Suprapubic skin (tissue), 4 donors: ENCODE data around the gene KBTBD13. TPM values are rescaled to one million over a fixed set of nuclear protein-coding genes. Genes with fewer than 3 reads are reported as not detected.

ENCODE experiments used
- DNase-seq, 2 donors: peaks; one replicate each; pipeline ENCODE4 v3.0.0-alpha.2; 2019; ENCODE audit warnings: low spot score in 2 of 2
- H3K27ac ChIP-seq: fragments of 200-600 bp; sonication (generic); one replicate; pipeline ENCODE4 v1.5.1; 2019
- H3K27me3 ChIP-seq: fragments of 200-600 bp; sonication (generic); one replicate; pipeline ENCODE4 v1.5.1; 2019
- H3K36me3 ChIP-seq: fragments of 200-600 bp; sonication (generic); one replicate; pipeline ENCODE4 v1.5.1; 2019
- H3K4me1 ChIP-seq: fragments of 200-600 bp; sonication (generic); one replicate; pipeline ENCODE4 v1.5.1; 2019
- H3K4me3 ChIP-seq: fragments of 200-600 bp; sonication (generic); one replicate; pipeline ENCODE4 v1.5.1; 2019; ENCODE audit warnings: mild to moderate bottlenecking
- H3K9me3 ChIP-seq: fragments of 200-600 bp; sonication (generic); one replicate; pipeline ENCODE4 v1.5.1; 2019
- EP300 ChIP-seq: sonication (generic); formaldehyde crosslinking; IDR thresholded peaks from one replicate; pipeline ENCODE4 v1.6.1; 2017; ENCODE audit warnings: antibody characterized with exemption
- POLR2A ChIP-seq, 2 donors: fragments of 450-650 bp; IDR thresholded peaks; one replicate each; pipeline ENCODE4 v1.6.1; 2017; ENCODE audit warnings: antibody characterized with exemption in 2 of 2, mild to moderate bottlenecking in 2 of 2, moderate library complexity in 2 of 2
- POLR2AphosphoS5 ChIP-seq, 3 donors: sonication (generic); formaldehyde crosslinking; IDR thresholded peaks; one replicate each; pipeline ENCODE4 v1.6.1; 2017; ENCODE audit warnings: antibody characterized with exemption in 3 of 3
- WGBS: methylation state at CpG from one replicate; pipeline ENCODE4 v1.1.5; 2018; 5-methylcytosine and 5-hydroxymethylcytosine counted together
- total RNA-seq, 4 donors: library from RNA; depleted of rRNA; stranded (reverse); fragments of >200 nt; gene quantifications; one replicate each; pipeline ENCODE4 v1.1.0, GENCODE V29; 2016
- TF ChIP-seq, protein P1 (sequence below), 2 donors: fragments of 200-600 bp in 1 of 2; fragments of 450-650 bp in 1 of 2; sonication (generic) in 1 of 2; IDR thresholded peaks; one replicate each; pipeline ENCODE4 v1.5.1; 2016 to 2019; ENCODE audit warnings: antibody characterized with exemption in 2 of 2, mild to moderate bottlenecking in 1 of 2, moderate library complexity in 1 of 2

Gene KBTBD13
- total RNA-seq, 4 donors from 2014 or later: not detected

DNA sequence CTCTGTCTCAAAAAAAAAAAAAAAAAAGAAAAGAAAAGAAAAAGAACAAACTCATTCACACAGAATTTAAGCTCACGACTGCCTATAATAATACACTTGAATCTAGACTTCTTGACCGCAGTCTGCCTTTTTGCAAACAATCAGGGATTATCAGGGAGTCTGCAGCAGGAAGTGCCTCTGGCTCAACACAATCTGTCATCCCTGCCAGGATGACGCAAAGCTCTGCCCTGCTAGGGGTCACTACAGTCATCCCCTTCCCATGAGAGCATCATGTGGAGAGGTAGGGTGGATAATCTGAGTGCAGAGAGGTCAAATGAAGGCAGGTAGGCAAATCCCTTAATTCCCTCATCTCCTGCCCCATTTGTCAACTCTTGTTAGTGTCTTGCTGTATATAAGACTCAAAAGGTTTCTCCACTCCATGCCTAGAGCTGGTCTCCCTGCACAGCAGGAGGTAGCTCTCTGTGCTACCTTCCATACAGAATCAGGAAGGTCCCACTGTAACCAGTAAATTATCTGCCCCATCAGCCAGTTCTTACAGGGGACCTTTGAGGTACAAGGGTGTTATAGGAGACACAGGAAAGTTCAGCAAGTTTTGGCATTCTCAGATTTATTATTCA, 34.2 kb downstream of the KBTBD13 start:
- peaks cover 49% of the 10 kb centered on the region for H3K36me3 ChIP-seq
- no peaks in the 10 kb centered on the region for H3K9me3 ChIP-seq
- no peak overlapping the region for H3K4me3 ChIP-seq
- 75% methylated on average over 3 of the region's 3 CpGs for WGBS
- no peak for DNase-seq
- H3K27ac ChIP-seq: no peak overlapping the region
- no peaks in the 10 kb centered on the region for H3K4me1 ChIP-seq
- H3K27me3 ChIP-seq: no peaks in the 10 kb centered on the region
- TF ChIP-seq, protein P1, sequence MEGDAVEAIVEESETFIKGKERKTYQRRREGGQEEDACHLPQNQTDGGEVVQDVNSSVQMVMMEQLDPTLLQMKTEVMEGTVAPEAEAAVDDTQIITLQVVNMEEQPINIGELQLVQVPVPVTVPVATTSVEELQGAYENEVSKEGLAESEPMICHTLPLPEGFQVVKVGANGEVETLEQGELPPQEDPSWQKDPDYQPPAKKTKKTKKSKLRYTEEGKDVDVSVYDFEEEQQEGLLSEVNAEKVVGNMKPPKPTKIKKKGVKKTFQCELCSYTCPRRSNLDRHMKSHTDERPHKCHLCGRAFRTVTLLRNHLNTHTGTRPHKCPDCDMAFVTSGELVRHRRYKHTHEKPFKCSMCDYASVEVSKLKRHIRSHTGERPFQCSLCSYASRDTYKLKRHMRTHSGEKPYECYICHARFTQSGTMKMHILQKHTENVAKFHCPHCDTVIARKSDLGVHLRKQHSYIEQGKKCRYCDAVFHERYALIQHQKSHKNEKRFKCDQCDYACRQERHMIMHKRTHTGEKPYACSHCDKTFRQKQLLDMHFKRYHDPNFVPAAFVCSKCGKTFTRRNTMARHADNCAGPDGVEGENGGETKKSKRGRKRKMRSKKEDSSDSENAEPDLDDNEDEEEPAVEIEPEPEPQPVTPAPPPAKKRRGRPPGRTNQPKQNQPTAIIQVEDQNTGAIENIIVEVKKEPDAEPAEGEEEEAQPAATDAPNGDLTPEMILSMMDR (IDR thresholded peaks at IDR 0.05): no peak
- TF ChIP-seq POLR2A (IDR thresholded peaks at IDR 0.05) (no peak), EP300 (no peak), POLR2AphosphoS5 (IDR thresholded peaks at IDR 0.05) (no peak)

DNA sequence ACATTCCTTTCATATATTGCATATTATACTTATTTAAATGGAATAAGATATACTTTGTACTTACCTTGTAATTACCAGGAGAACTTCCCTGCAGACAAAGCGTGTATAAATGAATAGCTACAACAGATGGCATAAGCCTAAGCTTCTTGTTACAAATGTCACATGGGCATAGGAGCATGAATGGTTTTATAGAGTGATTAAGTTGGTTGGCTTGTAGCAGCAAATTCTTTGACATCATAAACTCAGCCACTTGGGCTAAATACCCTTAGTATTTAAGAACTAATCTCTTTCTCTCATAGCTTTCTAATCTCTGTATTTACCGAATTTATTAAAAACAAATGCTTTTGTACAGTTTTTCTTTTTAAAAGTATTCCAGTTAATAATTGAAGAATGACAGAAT, 38.5 kb downstream of the KBTBD13 start, which contains the start of gene UBAP1L:
Gene UBAP1L, minus strand, starts transcription at position 115 of the 400 bp plus-strand sequence. CDS start 8,985 bp downstream, outside the sequence.
- no peaks in the 10 kb centered on the region for H3K9me3 ChIP-seq
- no peak within 1 kb of the TSS for H3K27ac ChIP-seq
- 79% methylated on average over 2 of the region's 2 CpGs for WGBS
- TF ChIP-seq, protein P1 (IDR thresholded peaks at IDR 0.05): no peak
- no peak for TF ChIP-seq EP300
- TF ChIP-seq POLR2AphosphoS5 (IDR thresholded peaks at IDR 0.05): no peak
- TF ChIP-seq POLR2A (IDR thresholded peaks at IDR 0.05): no peak
- no peak for DNase-seq
- H3K27me3 ChIP-seq: no peaks in the 10 kb centered on the region
- no peaks in the 10 kb centered on the region for H3K4me1 ChIP-seq
- no peak within 1 kb of the TSS for H3K4me3 ChIP-seq
- H3K36me3 ChIP-seq: peaks cover 79% of the 10 kb centered on the region

DNA sequence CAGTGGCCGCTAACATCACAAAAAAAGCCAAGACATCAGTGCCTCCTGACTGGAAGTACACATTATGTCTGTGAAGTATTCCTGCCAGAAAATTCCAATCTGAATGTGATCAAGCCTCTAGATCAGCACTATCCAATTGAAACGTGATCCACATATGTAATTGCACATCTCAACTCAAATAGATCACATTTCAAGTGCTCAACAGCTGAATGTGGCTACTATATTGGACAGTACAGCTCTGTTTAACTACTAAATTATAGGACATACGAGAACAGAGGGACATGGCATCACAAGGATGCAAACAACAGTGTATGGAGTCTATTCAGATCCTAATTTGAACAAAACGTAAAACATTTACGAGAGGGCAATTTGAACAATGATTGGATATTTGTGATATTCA, 39.0 kb downstream of the KBTBD13 start:
- no peak overlapping the region for H3K27ac ChIP-seq
- H3K36me3 ChIP-seq: peaks cover 81% of the 10 kb centered on the region
- WGBS: 84% methylated on average over 5 of the region's 5 CpGs
- no peak overlapping the region for H3K4me3 ChIP-seq
- no peaks in the 10 kb centered on the region for H3K4me1 ChIP-seq
- DNase-seq: no peak
- H3K9me3 ChIP-seq: no peaks in the 10 kb centered on the region
- H3K27me3 ChIP-seq: no peaks in the 10 kb centered on the region
- no peak for TF ChIP-seq POLR2A (IDR thresholded peaks at IDR 0.05)
- no peak for TF ChIP-seq POLR2AphosphoS5 (IDR thresholded peaks at IDR 0.05)
- no peak for TF ChIP-seq EP300
- TF ChIP-seq, protein P1 (IDR thresholded peaks at IDR 0.05): no peak

Other genes with a start within 250 kb of the KBTBD13 start
- gene PLEKHO2, start 234.8 kb upstream of the KBTBD13 start, total RNA-seq: 10 to 100 TPM in 1 of 4 donors, 1 to 10 TPM in 3; 6.7 to 13.8 (median 8.0) TPM
- 1 to 10 TPM; 2.1 to 3.6 (median 2.8) TPM for gene ANKDD1A, start 164.8 kb upstream of the KBTBD13 start, total RNA-seq
- 10 to 100 TPM; 57.0 to 84.3 (median 73.5) TPM for gene SPG21, start 86.8 kb upstream of the KBTBD13 start, total RNA-seq
- gene MTFMT, start 47.1 kb upstream of the KBTBD13 start, total RNA-seq: 100 to 1,000 TPM in 1 of 4 donors, 10 to 100 TPM in 3; 11.7 to 159 (median 18.1) TPM
- under 1 TPM in 1 of 4 donors, not detected in 3; 0.60 TPM for gene SLC51B, start 31.4 kb upstream of the KBTBD13 start, total RNA-seq
- 1 to 10 TPM; 4.8 to 9.7 (median 6.7) TPM for gene RASL12, start 8.8 kb upstream of the KBTBD13 start, total RNA-seq
- 10 to 100 TPM in 1 of 4 donors, 1 to 10 TPM in 3; 2.3 to 21.4 (median 5.6) TPM for gene UBAP1L, start 38.5 kb downstream of the KBTBD13 start, total RNA-seq
- 10 to 100 TPM; 18.1 to 46.3 (median 22.0) TPM for gene PDCD7, start 57.1 kb downstream of the KBTBD13 start, total RNA-seq
- 100 to 1,000 TPM in 1 of 4 donors, 10 to 100 TPM in 3; 45.5 to 103 (median 58.3) TPM for gene CLPX, start 108.6 kb downstream of the KBTBD13 start, total RNA-seq
- 10 to 100 TPM in 3 of 4 donors, 1 to 10 TPM in 1; 2.7 to 15.2 (median 11.3) TPM for gene CILP, start 134.7 kb downstream of the KBTBD13 start, total RNA-seq
- 10 to 100 TPM in 3 of 4 donors, 1 to 10 TPM in 1; 8.2 to 16.7 (median 11.7) TPM for gene PARP16, start 210.1 kb downstream of the KBTBD13 start, total RNA-seq
- not detected for gene RNU5A-1, start 219.3 kb downstream of the KBTBD13 start, total RNA-seq
- not detected for gene RNU5B-1, start 227.9 kb downstream of the KBTBD13 start, total RNA-seq